GM19395 (cell line): ENCODE data around the gene PRCP.
A peak's percentile ranks its signal among the peaks of the same experiment; 100 is the strongest.
"Not testable (repeated sequence)": the region's sequence is repeated elsewhere in the genome, so short reads cannot be mapped to it uniquely, and the experiment has no call there.

Source experiments
- ATAC-seq: cut with Tn5 transposase; IDR thresholded peaks from one replicate; pipeline ENCODE4 v1.9.1; 2021; ENCODE audit warnings: mild to moderate bottlenecking, moderate library complexity; ENCODE audit not compliant: unreplicated experiment

PRCP gene

DNA sequence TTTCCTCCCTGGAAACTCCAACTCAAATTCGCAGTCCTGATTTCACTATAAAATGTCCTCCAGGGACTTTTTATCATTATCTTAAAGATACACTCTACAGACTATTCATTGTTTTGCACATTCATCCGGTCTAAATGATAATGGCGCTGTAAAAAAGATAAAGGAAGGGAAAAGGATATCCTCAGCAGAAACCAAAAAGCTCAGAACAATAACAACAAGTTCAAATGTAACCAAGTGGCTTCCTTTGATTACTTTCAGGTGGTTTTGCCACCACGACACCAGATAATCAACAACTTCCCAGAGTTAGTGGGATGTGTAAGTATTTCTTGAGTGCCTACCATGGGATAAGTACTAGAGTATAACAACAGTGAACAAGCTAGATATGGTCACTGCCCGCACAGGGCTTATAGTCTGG, 26.3 kb downstream of the PRCP start:
- no peak for ATAC-seq

DNA sequence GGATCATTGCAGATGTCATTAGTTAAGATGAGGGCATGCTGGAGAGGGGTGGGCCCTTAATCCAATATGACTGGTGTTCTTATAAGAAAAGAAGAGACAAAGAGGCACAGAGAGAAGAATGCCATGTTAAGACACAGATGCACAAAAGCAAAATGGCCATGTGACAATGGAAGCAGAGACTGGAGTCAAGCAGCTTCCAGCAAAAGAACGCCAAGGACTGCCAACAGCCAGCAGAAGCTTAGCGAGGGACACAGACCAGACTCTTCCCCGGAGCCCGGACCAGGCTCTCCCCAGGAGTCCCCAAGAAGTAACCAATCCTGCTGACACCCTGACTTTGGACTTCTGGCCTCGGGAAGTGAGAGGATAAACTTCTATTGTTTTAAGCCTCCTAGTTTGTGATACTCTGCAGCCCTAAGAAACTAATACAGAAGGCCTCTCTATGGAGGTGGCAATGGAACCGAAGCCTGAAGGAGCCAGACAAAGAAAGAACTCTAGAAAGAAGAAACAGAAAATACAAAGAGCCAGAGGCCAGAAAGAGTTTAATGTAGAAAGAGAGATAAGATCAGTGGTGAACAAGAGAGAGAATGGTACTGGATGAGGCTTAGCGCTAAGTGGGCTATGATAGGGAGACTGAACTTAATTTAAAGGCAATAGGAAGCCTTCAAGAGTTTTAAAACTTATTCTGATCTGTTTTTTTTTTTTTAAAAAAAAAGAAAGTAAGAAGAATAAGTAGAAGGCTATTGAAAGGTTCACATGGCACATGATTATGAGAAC, 27.7 kb downstream of the PRCP start:
- ATAC-seq = no peak

DNA sequence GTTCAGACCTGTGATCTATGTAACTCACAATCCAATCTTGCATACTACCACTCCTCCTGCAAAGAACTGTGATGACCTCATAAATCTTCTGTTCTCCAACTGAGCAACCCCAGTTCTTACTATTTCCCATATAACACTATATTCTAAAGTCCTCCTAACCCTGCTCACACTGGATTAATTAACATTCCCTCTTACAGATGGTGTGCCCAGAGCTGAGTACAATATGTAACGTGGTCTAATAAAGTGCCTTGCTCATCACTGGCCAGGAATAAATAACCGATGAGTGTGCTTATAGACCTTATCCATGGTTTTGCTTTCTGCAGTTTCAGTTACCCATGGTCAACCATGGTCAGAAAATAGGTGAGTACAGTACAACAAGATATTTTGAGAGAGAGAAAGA, 28.6 kb downstream of the PRCP start:
- ATAC-seq = no peak

DNA sequence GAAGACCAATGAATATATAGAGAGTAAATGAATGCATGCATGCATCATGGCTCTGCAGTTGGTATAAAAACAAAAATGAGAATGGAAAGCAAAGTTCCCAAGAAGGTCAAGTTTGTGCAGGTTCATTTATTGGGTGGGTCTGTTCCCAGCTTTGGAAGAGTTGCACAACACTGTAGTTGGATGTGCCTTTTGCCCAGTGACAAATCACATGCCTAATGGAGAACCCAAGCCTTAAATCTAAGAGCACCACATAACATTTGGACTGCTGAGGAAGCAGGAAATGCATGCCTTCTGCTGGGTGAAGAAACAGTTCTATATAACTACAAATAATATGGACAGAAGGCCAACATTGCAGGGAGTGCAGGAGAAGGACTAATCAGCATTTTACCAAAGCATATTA, 30.6 kb downstream of the PRCP start:
- ATAC-seq = no peak

DNA sequence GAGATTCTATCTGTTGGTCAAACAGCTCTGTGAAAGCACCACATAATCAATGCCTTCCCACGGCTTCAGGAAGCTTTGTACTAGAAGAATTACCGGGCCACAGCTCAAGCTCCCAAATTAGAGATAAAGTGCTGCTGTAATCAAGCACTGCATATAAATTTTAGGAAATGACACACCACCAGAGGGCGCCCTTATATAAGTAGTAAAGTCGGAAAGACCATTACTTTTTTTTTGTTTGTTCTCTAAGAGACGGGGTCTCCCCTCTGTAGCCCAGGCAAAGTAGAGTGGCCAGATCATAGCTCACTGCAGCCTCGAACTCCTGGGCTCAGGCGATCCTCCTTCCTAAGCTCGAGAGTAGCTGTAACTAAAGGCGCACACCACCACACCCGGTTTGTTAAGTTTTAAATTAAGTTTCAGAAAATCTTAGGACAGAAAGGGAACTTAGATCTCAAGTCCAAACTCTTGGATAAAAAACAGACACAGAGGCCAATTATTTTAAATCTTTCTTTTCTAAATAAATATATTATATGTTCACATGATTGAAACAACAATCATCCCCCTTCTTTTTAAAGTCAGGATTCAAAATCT, 32.6 kb downstream of the PRCP start:
- peak; percentile 66 for ATAC-seq

DNA sequence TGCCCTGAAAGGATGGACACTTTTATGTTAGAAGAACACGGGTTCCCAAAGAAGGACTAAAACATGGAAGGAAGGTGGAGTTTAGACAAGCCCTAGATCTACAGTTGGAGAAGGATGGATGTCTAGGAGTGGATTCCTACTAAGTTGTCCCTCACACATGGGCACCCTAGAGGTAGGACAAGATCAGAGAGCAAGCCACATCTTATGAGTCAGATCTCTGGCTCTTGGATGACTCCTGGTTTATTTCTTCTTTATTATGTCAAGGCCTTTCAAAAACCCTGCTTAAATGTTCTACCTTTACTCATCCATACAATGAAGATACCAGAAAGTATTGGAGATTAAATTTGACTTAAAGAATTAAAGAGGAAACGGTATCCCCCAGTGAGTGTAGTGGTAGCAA, 34.4 kb downstream of the PRCP start:
- no peak for ATAC-seq

DNA sequence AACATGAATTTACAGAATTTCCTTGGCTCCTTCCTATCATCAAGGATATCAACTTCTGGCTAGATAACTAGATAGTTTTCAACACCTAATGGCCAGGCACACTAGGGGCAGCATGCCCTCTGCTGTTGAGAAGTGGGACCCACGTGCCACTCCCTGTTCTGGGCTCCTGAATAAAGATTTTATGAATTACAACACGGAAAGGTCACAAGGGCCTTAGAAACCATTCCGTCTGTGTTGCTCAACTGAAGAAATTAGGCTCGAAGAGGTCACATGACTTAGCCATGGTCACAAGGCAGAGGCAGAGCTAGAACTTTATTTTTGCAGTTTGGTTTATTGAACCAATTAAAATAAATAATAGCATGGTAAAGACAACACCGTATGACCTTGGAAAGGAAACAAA, 36.0 kb downstream of the PRCP start:
- ATAC-seq = no peak

DNA sequence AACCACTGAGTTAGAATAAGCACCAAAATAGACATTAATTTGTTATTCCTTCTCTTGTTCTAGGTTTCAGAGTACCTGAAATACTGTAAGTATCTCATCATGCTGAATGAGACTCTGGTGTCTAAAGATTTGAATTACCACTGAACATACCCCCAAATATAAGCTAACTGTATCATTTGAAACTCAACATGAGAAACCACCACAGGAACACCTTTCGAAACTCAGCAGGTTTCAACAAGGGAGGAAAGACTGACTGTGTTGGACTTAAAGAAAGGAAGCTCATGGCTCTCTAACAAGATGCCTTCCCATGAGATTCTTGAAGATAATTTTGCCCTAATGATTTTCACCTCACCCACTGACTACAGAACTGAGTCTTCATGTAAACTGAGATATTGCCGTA, 37.0 kb downstream of the PRCP start:
- ATAC-seq = no peak

DNA sequence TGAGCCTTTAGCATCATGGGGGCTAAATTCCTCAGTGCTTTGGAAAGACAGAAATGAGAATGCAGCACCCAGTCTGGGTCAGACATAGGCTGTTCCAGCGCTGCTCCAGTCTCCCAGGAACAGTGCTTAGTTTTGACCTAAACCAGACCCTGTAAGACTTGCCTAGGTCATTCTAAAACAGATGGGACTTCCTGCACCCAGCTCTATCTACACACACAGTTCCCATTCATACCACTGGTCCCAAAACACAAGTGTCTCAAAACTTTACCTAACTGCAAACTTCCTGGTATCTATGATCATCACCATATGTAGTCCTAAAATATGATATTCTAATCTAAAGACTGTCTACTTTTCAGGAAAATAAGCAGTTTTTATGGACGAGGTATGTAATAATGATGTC, 37.9 kb downstream of the PRCP start:
- no peak for ATAC-seq

DNA sequence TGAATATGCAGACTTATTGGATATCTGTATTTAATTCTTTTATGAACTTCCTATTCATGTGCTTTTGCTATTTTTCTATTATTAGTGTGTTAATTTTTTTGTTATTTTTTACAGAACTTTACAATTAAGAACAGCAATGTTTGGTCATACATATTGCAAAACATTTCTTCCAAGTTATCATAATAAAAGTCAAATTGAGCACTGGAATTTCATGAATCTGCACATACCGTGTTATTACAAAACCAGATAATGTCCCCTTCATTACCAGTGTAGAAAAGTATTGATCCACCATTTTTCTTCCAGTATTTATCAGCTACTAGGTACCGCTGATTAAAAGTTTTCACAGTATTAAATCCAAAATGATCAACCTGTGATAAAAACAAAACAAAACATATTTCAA, 40.5 kb downstream of the PRCP start:
- no peak for ATAC-seq

DNA sequence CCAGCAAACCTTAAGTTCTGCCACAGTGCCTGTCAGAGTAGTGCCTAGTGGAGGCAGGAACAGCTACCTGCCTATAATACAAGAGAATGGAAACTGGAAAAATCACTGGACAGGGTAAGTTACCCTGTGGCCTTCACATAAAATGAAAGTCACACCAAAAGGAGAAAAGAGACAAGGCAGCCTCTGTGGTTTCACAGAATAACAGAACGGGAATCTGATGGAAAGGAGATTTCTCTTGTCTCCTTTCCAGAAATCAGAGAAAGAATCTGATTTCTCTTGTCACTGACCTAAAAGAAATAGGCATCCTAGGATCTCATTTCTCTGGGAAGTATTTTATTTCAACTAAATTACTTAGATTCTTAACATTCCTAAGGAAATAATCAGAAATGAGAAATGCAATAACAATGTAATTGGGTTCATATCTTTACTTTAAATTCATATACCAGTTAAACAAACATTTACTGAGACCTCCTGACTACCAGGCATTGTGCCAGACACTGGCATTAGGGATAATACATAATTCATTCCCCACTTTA, 41.6 kb downstream of the PRCP start:
- ATAC-seq = no peak

DNA sequence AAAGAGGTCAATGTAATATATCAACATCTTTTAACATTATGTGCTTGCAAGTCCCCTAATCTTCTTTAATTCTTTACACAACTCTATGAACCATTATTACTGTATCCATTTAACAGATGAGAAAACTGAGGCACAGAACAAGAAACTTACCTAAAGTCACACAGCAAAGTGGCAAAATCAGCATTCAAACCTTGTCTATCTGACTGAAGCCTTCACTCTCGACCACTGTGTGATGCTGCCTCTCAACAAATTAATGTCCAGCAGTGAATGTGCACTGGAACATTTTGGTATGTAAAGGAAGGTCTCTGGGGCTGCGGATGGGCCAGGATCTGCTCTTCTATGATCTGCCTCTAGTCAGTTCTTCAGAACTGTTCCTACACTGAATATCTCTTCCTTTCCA, 42.1 kb downstream of the PRCP start:
- no peak for ATAC-seq

DNA sequence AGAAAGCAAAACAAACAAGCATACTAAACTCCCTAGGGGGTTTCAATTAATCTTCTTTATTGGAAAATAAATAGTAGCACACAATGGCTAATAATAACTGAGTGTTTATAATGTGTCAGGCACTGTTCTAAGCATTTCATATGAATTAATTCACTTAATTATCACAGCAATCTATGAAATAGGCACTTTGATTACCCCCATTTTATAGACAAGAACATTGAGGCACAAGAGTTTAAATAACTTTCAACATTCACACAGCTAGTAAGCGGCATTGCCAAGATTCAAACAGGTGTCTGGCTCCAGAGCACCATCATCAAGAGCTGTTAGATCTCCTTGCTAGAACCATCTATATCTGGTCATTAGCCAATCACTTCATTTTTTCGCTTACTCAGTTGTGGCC, 43.1 kb downstream of the PRCP start:
- no peak for ATAC-seq

DNA sequence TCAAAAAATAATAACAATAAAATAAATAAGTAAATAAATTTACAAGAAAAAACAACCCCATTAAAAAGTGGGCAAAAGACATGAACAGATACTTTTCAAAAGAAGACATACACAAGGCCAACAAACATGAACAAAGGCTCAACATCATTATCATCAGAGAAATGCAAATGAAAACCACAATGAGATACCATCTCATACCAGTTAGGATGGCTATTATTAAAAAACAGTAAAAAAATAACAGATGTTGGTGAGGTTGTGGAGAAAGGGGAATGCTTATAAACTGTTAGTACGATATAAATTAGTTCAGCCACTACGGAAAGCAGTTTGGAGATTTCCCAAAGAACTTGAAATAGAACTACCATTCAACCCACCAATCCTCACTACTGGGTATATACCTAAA, 44.6 kb downstream of the PRCP start:
- no peak for ATAC-seq

DNA sequence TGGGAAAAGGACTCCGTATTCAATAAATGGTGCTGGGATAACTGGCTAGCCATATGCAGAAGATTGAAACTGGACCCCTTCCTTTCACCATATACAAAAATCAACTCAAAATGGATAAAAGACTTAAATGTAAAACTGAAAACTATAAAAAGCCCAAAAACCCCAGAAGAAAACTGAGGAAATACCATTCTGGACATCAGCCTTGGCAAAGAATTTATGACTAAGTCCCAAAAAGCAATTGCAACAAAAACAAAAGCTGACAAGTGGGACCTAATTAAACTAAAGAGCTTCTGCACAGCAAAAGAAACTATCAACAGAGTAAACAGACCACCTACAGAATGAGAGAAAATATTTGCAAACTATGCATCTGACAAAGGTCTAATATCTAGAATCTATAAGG, 45.3 kb downstream of the PRCP start:
- not testable (repeated sequence) for ATAC-seq

DNA sequence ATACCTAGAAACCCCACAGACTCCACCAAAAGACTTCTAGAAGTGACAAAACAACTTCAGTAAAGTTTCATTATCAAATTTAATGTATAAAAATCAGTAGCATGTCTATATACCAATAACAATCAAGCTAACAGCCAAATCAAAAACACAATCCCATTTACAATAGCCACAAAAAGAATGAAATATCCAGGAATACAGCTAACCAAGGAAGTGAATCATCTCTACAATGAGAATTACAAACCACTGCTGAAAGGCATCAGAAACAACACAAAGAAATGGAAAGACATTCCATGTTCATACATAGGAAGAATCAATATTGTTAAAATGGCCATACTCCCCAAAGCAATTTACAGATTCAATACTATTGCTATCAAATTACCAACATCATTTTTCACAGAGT, 46.0 kb downstream of the PRCP start:
- no peak for ATAC-seq

DNA sequence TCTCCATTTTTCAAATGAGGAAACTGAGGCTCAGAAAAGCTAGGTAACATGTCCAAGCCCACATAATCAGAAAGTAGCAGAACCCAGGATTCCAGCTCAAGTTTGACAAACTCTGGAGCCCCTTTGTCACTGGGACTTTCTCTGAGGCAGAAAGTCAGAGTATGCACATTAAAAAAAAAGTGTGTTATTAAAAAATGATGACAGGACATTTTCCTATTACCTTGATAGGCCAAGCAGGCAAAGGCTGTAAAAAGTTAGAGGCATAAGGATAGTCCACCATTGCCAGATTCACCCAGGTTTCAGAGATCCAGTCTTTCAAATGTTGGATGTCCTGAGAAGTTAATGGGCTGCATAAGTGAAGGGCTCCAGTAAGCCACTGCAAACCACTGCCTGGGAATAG, 51.4 kb downstream of the PRCP start:
- ATAC-seq = no peak

DNA sequence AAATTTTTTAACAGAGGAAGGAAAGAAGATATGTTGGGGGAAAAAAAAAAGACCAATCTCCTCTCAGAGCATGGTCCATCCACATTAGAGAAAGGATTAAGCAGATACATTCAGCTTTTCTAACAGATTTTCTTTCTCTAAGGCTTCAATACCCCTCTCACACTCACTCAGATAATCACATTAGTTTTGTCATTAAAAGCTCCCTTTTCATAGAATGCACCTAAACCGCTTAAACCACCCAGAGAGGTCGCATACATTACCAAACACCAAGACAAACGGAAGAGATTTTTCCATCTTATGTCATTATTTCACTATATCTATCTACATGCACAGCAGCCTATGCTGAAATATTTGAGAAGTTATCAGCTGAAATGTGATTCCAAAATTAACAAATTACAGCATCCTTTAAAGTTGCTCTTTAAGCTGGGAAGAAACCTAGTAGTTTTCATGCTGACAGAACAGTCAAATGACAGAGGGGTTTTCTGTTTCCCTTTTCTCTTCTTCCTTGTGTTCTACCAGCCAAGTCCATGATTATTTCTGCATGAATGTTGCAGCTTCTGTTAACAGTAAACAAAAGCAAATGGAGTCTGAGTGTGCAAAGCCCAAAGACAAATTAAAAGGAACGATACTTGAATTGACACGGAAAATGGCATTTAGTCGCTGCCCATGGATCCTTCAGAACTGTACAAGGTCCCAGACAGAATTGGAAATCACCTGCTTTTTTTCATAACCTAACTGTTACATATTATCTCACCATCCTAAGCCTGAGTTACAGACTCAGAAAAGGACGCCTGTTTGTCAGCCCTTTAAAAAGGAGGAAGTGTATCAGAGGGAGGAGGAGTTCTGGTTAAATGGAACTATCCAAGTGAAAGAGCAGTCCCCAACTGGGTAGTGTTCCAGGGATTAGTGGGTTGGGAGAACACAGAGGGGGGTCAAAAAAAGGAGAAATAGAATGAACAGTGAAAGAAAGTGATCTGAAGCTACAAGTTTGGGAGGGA, 54.6 kb downstream of the PRCP start:
- no peak for ATAC-seq

DNA sequence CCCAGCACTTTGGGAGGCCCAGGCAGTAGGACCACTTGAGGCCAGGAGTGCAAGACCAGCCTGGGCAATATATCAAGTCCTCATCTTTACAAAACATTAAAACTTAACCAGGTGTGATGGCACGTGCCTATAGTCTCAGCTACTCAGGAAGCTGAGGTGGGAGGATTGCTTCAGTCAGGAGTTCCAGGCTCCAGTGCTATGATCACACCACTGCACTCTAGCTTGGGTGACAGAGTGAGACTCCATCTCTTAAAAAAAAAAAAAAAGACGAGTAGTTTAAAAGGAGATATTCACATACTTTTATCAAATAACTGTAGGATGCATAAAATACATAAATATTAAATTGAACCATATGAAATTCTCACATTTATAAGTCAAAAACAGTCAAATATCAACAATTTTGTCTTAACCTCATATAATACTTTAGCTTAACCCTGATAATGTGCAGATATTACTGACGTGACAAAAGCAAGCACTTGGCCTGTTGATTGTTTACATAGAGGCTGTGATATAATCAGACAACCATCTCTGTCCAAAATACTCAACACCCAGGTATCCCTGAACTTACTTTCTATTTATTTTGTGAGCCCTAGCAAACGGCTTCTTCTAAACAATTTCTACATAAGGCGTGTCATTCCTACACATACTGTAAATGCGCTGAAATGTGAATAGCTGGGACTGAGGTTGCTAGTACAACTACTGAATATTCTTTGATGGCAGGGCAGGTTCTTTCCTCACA, 57.0 kb downstream of the PRCP start:
- ATAC-seq = no peak

DNA sequence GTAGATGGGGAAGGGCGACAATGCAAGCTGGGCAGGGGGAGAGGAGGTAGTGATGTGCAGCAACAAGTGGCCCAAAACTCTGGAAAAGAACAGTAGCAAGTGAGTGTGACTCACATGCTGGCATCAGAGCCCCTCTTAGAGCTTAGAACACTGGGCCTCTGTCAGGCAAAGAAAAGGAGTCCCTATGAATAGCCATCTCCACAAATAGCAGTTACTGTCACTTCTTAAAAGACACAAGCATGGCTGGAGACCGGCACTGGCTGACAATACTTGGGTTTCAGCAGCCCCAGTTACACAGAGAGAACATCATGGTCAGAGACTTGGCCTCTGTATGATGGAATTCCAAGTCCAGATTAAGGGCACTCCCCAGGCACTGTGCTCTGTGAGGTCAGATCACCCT, 58.2 kb downstream of the PRCP start:
- ATAC-seq = no peak

DNA sequence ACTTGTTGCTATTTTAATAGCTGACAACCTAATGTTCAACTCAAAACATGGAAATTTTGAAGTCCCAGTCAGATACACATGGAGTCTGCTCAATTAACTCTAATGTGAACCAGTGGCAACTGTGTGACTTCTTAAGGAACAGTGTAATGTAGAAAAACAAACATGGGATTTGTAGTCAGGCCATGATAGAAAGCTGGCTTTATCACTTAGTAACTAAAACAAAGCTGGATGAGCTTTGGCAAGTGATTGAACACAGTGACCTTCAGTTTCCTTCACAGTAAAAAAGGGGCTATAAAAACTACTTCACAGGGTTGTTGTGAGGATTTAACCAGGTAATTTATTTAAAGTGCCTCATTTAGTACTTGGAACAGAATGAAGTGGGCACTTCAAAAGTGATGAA, 62.6 kb downstream of the PRCP start:
- ATAC-seq = no peak
